KOPT-K1 (cell line): ENCODE results near the gene EML1.

Experiments used
- H3K27ac ChIP-seq: fragments of 200-600 bp; sonication (generic); 2 replicates; pipeline ENCODE4 v1.5.1; 2016; ENCODE audit warnings: antibody characterized with exemption, mild to moderate bottlenecking, low read depth, low read length; ENCODE audit not compliant: poor library complexity, severe bottlenecking
- H3K36me3 ChIP-seq: fragments of 200-600 bp; sonication (generic); 2 replicates; pipeline ENCODE4 v1.5.1; 2017; ENCODE audit warnings: antibody characterized with exemption, mild to moderate bottlenecking, low read length, moderate library complexity; ENCODE audit not compliant: insufficient read depth
- H3K9me3 ChIP-seq: fragments of 200-600 bp; sonication (generic); 2 replicates; pipeline ENCODE4 v1.5.1; 2017; ENCODE audit warnings: antibody characterized with exemption, low read length, mild to moderate bottlenecking; ENCODE audit not compliant: insufficient read depth, poor library complexity, severe bottlenecking

Gene EML1

GRCh38 chr14:99981806-99982205 is 188.6 kb downstream of the EML1 start:
- Histone ChIP-seq H3K27ac (peak overlapping the region; percentile 62), H3K9me3 (peaks cover 11% of the 10 kb centered on the region), H3K36me3 (peaks cover 17% of the 10 kb centered on the region)

GRCh38 chr14:99982537-99983250 is 189.5 kb downstream of the EML1 start:
- Histone ChIP-seq H3K27ac (peak overlapping the region; percentile 62), H3K36me3 (peaks cover 17% of the 10 kb centered on the region), H3K9me3 (peaks cover 20% of the 10 kb centered on the region)

GRCh38 chr14:99983251-99984015 is 190.2 kb downstream of the EML1 start:
- H3K27ac ChIP-seq = peak overlapping the region; percentile 62
- H3K9me3 ChIP-seq = peaks cover 20% of the 10 kb centered on the region
- H3K36me3 ChIP-seq = peaks cover 17% of the 10 kb centered on the region

- Histone ChIP-seq H3K27ac (peak overlapping the region; percentile 62), H3K9me3 (peaks cover 20% of the 10 kb centered on the region), H3K36me3 (peaks cover 17% of the 10 kb centered on the region)
Observed at GRCh38 chr14:99984036-99984435, 190.8 kb downstream of the EML1 start.

GRCh38 chr14:99986396-99986795 is 193.2 kb downstream of the EML1 start:
- Histone ChIP-seq H3K36me3 (peaks cover 17% of the 10 kb centered on the region), H3K27ac (no peak overlapping the region), H3K9me3 (peaks cover 20% of the 10 kb centered on the region)

GRCh38 chr14:99989032-99989431 is 195.8 kb downstream of the EML1 start:
- no peak overlapping the region for H3K27ac ChIP-seq
- H3K9me3 ChIP-seq = peaks cover 32% of the 10 kb centered on the region
- H3K36me3 ChIP-seq = peaks cover 17% of the 10 kb centered on the region

GRCh38 chr14:99990268-99991170 is 197.3 kb downstream of the EML1 start:
- H3K9me3 ChIP-seq = peaks cover 32% of the 10 kb centered on the region
- H3K36me3 ChIP-seq = peaks cover 13% of the 10 kb centered on the region
- no peak overlapping the region for H3K27ac ChIP-seq

- peaks cover 26% of the 10 kb centered on the region for H3K9me3 ChIP-seq
- peaks cover 5% of the 10 kb centered on the region; the same call in 1 of the 2 replicates for H3K36me3 ChIP-seq
- no peak overlapping the region for H3K27ac ChIP-seq
Observed at GRCh38 chr14:99991331-99991730, 198.1 kb downstream of the EML1 start.
